ENCODE results near the gene PRM1. TPM values are rescaled to one million over a fixed set of nuclear protein-coding genes. Genes with fewer than 3 reads are reported as not detected.

PRM1 gene
- total RNA-seq, 4 donors from 2014 or later = not detected

GRCh38 chr16:11312718-11313492 is 31.8 kb upstream of the PRM1 start:
- Histone ChIP-seq H3K27ac (no peak overlapping the region), H3K9me3 (no peaks in the 10 kb centered on the region), H3K36me3 (no peaks in the 10 kb centered on the region), H3K4me1 (peaks cover 12% of the 10 kb centered on the region), H3K27me3 (no peaks in the 10 kb centered on the region), H3K4me3 (no peak overlapping the region)
- TF ChIP-seq, protein P1, sequence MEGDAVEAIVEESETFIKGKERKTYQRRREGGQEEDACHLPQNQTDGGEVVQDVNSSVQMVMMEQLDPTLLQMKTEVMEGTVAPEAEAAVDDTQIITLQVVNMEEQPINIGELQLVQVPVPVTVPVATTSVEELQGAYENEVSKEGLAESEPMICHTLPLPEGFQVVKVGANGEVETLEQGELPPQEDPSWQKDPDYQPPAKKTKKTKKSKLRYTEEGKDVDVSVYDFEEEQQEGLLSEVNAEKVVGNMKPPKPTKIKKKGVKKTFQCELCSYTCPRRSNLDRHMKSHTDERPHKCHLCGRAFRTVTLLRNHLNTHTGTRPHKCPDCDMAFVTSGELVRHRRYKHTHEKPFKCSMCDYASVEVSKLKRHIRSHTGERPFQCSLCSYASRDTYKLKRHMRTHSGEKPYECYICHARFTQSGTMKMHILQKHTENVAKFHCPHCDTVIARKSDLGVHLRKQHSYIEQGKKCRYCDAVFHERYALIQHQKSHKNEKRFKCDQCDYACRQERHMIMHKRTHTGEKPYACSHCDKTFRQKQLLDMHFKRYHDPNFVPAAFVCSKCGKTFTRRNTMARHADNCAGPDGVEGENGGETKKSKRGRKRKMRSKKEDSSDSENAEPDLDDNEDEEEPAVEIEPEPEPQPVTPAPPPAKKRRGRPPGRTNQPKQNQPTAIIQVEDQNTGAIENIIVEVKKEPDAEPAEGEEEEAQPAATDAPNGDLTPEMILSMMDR (IDR thresholded peaks at IDR 0.05) = no peak
- TF ChIP-seq POLR2AphosphoS5 (IDR thresholded peaks at IDR 0.05) (no peak), EP300 (IDR thresholded peaks at IDR 0.05) (no peak), POLR2A (IDR thresholded peaks at IDR 0.05) (no peak)
- WGBS = 53% methylated on average over 8 of the region's 8 CpGs
- no peak for DNase-seq (ENCODE audit: low spot score in 2 of 2)

DNA sequence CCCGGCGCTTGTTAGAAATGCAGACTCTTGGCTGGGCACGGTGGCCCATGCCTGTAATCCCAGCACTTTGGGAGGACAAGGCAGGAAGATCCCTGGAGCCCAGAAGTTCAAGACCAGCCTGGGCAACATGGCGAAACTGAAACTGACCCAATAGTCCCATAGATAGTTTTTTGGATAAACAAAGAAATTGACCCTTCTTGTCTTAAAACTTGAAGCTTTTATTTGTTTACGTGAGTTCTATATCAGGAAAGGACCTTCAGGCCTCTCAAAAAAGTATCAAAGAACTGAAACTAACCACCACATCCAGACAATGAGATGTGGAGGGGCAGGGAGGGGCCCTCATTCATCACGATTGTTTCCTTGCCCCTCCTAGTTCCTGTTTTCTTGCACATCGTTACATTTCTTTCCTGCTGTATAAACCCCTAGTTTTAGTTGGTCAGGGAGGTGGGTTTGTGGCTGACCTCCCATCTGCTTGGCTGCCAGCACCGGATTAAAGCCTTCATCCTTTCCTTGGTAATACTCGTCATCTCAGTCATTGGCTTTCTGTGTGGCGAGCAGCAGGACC is 29.9 kb upstream of the PRM1 start:
- no peak overlapping the region for H3K27ac ChIP-seq
- TF ChIP-seq, protein P1 (IDR thresholded peaks at IDR 0.05) = no peak
- TF ChIP-seq POLR2A (IDR thresholded peaks at IDR 0.05) = no peak
- H3K4me3 ChIP-seq = no peak overlapping the region
- no peaks in the 10 kb centered on the region for H3K27me3 ChIP-seq
- DNase-seq (ENCODE audit: low spot score in 2 of 2) = no peak
- H3K4me1 ChIP-seq = peaks cover 12% of the 10 kb centered on the region
- H3K36me3 ChIP-seq = no peaks in the 10 kb centered on the region
- H3K9me3 ChIP-seq = no peaks in the 10 kb centered on the region
- 75% methylated on average over 10 of the region's 10 CpGs for WGBS

GRCh38 chr16:11310634-11310977 is 29.5 kb upstream of the PRM1 start:
- TF ChIP-seq POLR2A (IDR thresholded peaks at IDR 0.05) = no peak
- no peak for TF ChIP-seq POLR2AphosphoS5 (IDR thresholded peaks at IDR 0.05)
- TF ChIP-seq EP300 (IDR thresholded peaks at IDR 0.05) = no peak
- TF ChIP-seq, protein P1 (IDR thresholded peaks at IDR 0.05) = no peak
- Histone ChIP-seq H3K27ac (no peak overlapping the region), H3K9me3 (no peaks in the 10 kb centered on the region), H3K4me1 (peaks cover 12% of the 10 kb centered on the region), H3K4me3 (no peak overlapping the region), H3K27me3 (no peaks in the 10 kb centered on the region), H3K36me3 (no peaks in the 10 kb centered on the region)
- DNase-seq (ENCODE audit: low spot score in 2 of 2) = no peak
- WGBS = 100% methylated on average over 1 of the region's 3 CpGs

- Histone ChIP-seq H3K27me3 (no peaks in the 10 kb centered on the region), H3K9me3 (no peaks in the 10 kb centered on the region), H3K4me1 (peaks cover 12% of the 10 kb centered on the region), H3K4me3 (no peak overlapping the region), H3K27ac (no peak overlapping the region), H3K36me3 (no peaks in the 10 kb centered on the region)
- no peak for DNase-seq (ENCODE audit: low spot score in 2 of 2)
- TF ChIP-seq, protein P1 (IDR thresholded peaks at IDR 0.05) = no peak
- TF ChIP-seq POLR2A (IDR thresholded peaks at IDR 0.05) (no peak), EP300 (IDR thresholded peaks at IDR 0.05) (no peak), POLR2AphosphoS5 (IDR thresholded peaks at IDR 0.05) (no peak)
- 72% methylated on average over 9 of the region's 9 CpGs for WGBS
These were observed 28.9 kb upstream of the PRM1 start for GRCh38 chr16:11309895-11310633.

Data from suprapubic skin (tissue), 4 donors.